Measurements from ENCODE around the gene CEP68. TPM values are rescaled to one million over a fixed set of nuclear protein-coding genes. Genes with fewer than 3 reads are reported as not detected.

The CEP68 gene
- polyA plus RNA-seq, 1 donor from 2014 or later = 34.7 TPM

DNA sequence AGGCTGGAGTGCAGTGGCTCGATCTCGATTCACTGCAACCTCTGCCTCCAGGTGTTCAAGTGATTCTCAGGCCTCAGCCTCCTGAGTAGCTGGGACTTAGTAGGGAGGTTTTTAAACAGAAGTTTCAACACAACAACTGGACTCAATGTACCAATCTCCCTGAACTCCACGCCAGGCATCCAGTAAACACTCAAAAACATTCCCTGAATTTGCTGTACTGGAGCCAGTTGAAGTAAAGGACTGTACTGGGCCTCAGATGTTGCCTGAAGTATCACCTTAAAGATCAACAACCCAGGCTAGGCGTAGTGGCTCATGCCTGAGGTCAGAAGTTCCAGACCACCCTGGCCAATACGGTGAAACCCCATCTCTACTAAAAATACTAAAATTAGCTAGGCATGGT lies 51.3 kb downstream of the CEP68 start:
- no peak overlapping the region for H3K9ac ChIP-seq (ENCODE audit: low read length)
- no peaks in the 10 kb centered on the region for H3K27me3 ChIP-seq (ENCODE audit: insufficient read depth, low read depth, low read length)
- peaks cover 2% of the 10 kb centered on the region for H4K20me1 ChIP-seq (ENCODE audit: insufficient read depth)
- H3K4me2 ChIP-seq (ENCODE audit: low read length) = no peak overlapping the region
- no peaks in the 10 kb centered on the region for H3K9me3 ChIP-seq (ENCODE audit: low read length)
- H3K9me2 ChIP-seq (ENCODE audit: insufficient read depth, low read length) = no peaks in the 10 kb centered on the region
- peaks cover 71% of the 10 kb centered on the region for H3K79me2 ChIP-seq (replicated peaks; ENCODE audit: insufficient read depth, low read length)
- H3K27ac ChIP-seq (ENCODE audit: low read length) = no peak overlapping the region
- H3F3A ChIP-seq (ENCODE audit: insufficient read depth, low read length, poor library complexity, severe bottlenecking) = no peaks in the 10 kb centered on the region
- H2AFZ ChIP-seq (ENCODE audit: low read depth, low read length) = no peak overlapping the region
- H3K36me3 ChIP-seq (ENCODE audit: insufficient read depth, low read length) = no peaks in the 10 kb centered on the region
- no peak overlapping the region for H3K4me3 ChIP-seq (ENCODE audit: low read length)
- no peak for TF ChIP-seq MXI1 (conservative IDR thresholded peaks at IDR 0.05; ENCODE audit: poor library complexity, severe bottlenecking)
- no peak for TF ChIP-seq POLR2AphosphoS5 (IDR thresholded peaks at IDR 0.05)
- TF ChIP-seq EP300 (conservative IDR thresholded peaks at IDR 0.05; ENCODE audit: poor library complexity, severe bottlenecking) = no peak
- TF ChIP-seq, protein P1, sequence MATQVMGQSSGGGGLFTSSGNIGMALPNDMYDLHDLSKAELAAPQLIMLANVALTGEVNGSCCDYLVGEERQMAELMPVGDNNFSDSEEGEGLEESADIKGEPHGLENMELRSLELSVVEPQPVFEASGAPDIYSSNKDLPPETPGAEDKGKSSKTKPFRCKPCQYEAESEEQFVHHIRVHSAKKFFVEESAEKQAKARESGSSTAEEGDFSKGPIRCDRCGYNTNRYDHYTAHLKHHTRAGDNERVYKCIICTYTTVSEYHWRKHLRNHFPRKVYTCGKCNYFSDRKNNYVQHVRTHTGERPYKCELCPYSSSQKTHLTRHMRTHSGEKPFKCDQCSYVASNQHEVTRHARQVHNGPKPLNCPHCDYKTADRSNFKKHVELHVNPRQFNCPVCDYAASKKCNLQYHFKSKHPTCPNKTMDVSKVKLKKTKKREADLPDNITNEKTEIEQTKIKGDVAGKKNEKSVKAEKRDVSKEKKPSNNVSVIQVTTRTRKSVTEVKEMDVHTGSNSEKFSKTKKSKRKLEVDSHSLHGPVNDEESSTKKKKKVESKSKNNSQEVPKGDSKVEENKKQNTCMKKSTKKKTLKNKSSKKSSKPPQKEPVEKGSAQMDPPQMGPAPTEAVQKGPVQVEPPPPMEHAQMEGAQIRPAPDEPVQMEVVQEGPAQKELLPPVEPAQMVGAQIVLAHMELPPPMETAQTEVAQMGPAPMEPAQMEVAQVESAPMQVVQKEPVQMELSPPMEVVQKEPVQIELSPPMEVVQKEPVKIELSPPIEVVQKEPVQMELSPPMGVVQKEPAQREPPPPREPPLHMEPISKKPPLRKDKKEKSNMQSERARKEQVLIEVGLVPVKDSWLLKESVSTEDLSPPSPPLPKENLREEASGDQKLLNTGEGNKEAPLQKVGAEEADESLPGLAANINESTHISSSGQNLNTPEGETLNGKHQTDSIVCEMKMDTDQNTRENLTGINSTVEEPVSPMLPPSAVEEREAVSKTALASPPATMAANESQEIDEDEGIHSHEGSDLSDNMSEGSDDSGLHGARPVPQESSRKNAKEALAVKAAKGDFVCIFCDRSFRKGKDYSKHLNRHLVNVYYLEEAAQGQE (IDR thresholded peaks at IDR 0.05; ENCODE audit: borderline replicate concordance) = no peak

DNA sequence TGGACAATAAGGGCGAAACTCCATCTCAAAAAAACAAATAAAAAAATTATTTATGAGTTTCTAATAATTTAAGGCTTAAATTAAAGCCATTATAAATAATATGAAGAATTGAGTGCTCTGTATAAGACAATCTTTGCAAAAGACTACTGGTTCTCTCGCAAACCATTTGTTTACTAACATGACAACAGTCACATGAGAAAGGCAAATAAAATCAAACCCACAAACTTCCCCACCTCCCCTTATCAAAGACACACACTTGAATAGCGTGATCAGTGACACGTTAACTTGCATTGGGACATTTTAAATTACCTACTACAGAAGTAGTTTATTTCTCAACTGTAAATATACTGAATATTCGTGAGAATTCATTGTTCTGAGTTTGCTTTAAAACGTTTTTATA lies 52.6 kb downstream of the CEP68 start:
- TF ChIP-seq SMC3 (conservative IDR thresholded peaks at IDR 0.05; ENCODE audit: poor library complexity) (no peak), RAD21 (conservative IDR thresholded peaks at IDR 0.05) (no peak), POLR2AphosphoS5 (IDR thresholded peaks at IDR 0.05) (no peak), MXI1 (conservative IDR thresholded peaks at IDR 0.05; ENCODE audit: poor library complexity, severe bottlenecking) (no peak), EP300 (conservative IDR thresholded peaks at IDR 0.05; ENCODE audit: poor library complexity, severe bottlenecking) (no peak), TAF1 (IDR thresholded peaks at IDR 0.05; ENCODE audit: low read depth) (no peak), EZH2 (IDR thresholded peaks at IDR 0.05; ENCODE audit: borderline replicate concordance, insufficient read depth, low read length, poor library complexity, severe bottlenecking) (no peak)
- TF ChIP-seq, protein P2, sequence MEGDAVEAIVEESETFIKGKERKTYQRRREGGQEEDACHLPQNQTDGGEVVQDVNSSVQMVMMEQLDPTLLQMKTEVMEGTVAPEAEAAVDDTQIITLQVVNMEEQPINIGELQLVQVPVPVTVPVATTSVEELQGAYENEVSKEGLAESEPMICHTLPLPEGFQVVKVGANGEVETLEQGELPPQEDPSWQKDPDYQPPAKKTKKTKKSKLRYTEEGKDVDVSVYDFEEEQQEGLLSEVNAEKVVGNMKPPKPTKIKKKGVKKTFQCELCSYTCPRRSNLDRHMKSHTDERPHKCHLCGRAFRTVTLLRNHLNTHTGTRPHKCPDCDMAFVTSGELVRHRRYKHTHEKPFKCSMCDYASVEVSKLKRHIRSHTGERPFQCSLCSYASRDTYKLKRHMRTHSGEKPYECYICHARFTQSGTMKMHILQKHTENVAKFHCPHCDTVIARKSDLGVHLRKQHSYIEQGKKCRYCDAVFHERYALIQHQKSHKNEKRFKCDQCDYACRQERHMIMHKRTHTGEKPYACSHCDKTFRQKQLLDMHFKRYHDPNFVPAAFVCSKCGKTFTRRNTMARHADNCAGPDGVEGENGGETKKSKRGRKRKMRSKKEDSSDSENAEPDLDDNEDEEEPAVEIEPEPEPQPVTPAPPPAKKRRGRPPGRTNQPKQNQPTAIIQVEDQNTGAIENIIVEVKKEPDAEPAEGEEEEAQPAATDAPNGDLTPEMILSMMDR (IDR thresholded peaks at IDR 0.05; ENCODE audit: poor library complexity, severe bottlenecking) = no peak
- TF ChIP-seq, protein P1 (IDR thresholded peaks at IDR 0.05; ENCODE audit: borderline replicate concordance) = no peak
- Histone ChIP-seq H4K20me1 (ENCODE audit: insufficient read depth) (peaks cover 5% of the 10 kb centered on the region), H3K27me3 (ENCODE audit: insufficient read depth, low read depth, low read length) (no peaks in the 10 kb centered on the region)

More for the DNA sequence above, 52.6 kb downstream of the CEP68 start:
- no peaks in the 10 kb centered on the region for H3F3A ChIP-seq (ENCODE audit: insufficient read depth, low read length, poor library complexity, severe bottlenecking)
- H3K9me2 ChIP-seq (ENCODE audit: insufficient read depth, low read length) = no peaks in the 10 kb centered on the region
- no peak overlapping the region for H2AFZ ChIP-seq (ENCODE audit: low read depth, low read length)
- H3K36me3 ChIP-seq (ENCODE audit: insufficient read depth, low read length) = no peaks in the 10 kb centered on the region
- no peak overlapping the region for H3K4me2 ChIP-seq (ENCODE audit: low read length)
- H3K79me2 ChIP-seq (replicated peaks; ENCODE audit: insufficient read depth, low read length) = peaks cover 83% of the 10 kb centered on the region
- H3K9ac ChIP-seq (ENCODE audit: low read length) = no peak overlapping the region
- H3K9me3 ChIP-seq (ENCODE audit: low read length) = no peaks in the 10 kb centered on the region
- no peak overlapping the region for H3K27ac ChIP-seq (ENCODE audit: low read length)
- H3K4me3 ChIP-seq (ENCODE audit: low read length) = no peak overlapping the region

All from neural cell (in vitro differentiated cells).